Hematopoietic multipotent progenitor cell treated with erythropoietin and hydrocortisone succinate and interleukin-3 and kit ligand, for 4 days (in vitro differentiated cells): ENCODE measurements around the gene MZT2A.
A peak's percentile ranks its signal among the peaks of the same experiment; 100 is the strongest.
"Not testable (repeated sequence)": the region's sequence is repeated elsewhere in the genome, so short reads cannot be mapped to it uniquely, and the experiment has no call there.

ENCODE experiments used
- DNase-seq: peaks from one replicate; pipeline ENCODE4 v3.0.0-alpha.2; 2015

Gene MZT2A

GRCh38 chr2:131519871-131520470 lies 27.8 kb upstream of the MZT2A start:
- DNase-seq, result not testable (repeated sequence)

- DNase-seq, result no peak
Observed at GRCh38 chr2:131519466-131519865, 27.3 kb upstream of the MZT2A start.

GRCh38 chr2:131518531-131518930 lies 26.3 kb upstream of the MZT2A start:
- DNase-seq, result not testable (repeated sequence)

- DNase-seq, result not testable (repeated sequence)
Observed at GRCh38 chr2:131517856-131518255, 25.7 kb upstream of the MZT2A start.

- DNase-seq, result no peak
Observed at GRCh38 chr2:131517106-131517831, 25.1 kb upstream of the MZT2A start.

- DNase-seq, result peak; percentile 55
Observed at GRCh38 chr2:131516621-131517020, 24.4 kb upstream of the MZT2A start.

GRCh38 chr2:131516011-131516410 lies 23.8 kb upstream of the MZT2A start:
- DNase-seq, result no peak

- not testable (repeated sequence) for DNase-seq
Observed at GRCh38 chr2:131515235-131515634, 23.0 kb upstream of the MZT2A start.

- not testable (repeated sequence) for DNase-seq
Observed at GRCh38 chr2:131514408-131515166, 22.4 kb upstream of the MZT2A start.

GRCh38 chr2:131511969-131512870 lies 20.0 kb upstream of the MZT2A start:
- not testable (repeated sequence) for DNase-seq

- not testable (repeated sequence) for DNase-seq
Observed at GRCh38 chr2:131511291-131511968, 19.2 kb upstream of the MZT2A start.

GRCh38 chr2:131509615-131510014 lies 17.4 kb upstream of the MZT2A start:
- DNase-seq, result no peak

GRCh38 chr2:131504082-131504750 lies 12.0 kb upstream of the MZT2A start:
- DNase-seq, result not testable (repeated sequence)

- DNase-seq, result not testable (repeated sequence)
Observed at GRCh38 chr2:131503587-131503986, 11.4 kb upstream of the MZT2A start.

- not testable (repeated sequence) for DNase-seq
Observed at GRCh38 chr2:131498321-131498973, 6.2 kb upstream of the MZT2A start.

- DNase-seq, result peak; percentile 32
Observed at GRCh38 chr2:131495506-131495905, 3.3 kb upstream of the MZT2A start.

GRCh38 chr2:131493199-131493968 lies 1.2 kb upstream of the MZT2A start:
- DNase-seq, result no peak

GRCh38 chr2:131492418-131493198 lies 411 bp upstream of the MZT2A start:
- peak; percentile 98 for DNase-seq

- DNase-seq, result peak; percentile 44
Observed at GRCh38 chr2:131491469-131491836, 744 bp downstream of the MZT2A start.
